SU-DHL-6 (cell line): ENCODE results near the gene TNS3.

Source experiments
- H2AFZ ChIP-seq: fragments of 200-600 bp; sonication (generic); 2 replicates; pipeline ENCODE4 v1.6.1; 2014; ENCODE audit warnings: low read depth, mild to moderate bottlenecking, moderate library complexity, mixed read lengths, antibody characterized with exemption, low read length; ENCODE audit not compliant: severe bottlenecking
- H3F3A ChIP-seq: fragments of 200-600 bp; shearing (Covaris generic); 2 replicates; pipeline ENCODE4 v1.6.0; 2016; ENCODE audit warnings: antibody characterized with exemption, mild to moderate bottlenecking; ENCODE audit not compliant: insufficient read depth
- H3K27ac ChIP-seq: fragments of 200-600 bp; sonication (generic); 2 replicates; pipeline ENCODE4 v1.5.1; 2016; ENCODE audit warnings: low read depth, mild to moderate bottlenecking, low read length, moderate library complexity, mixed read lengths
- H3K27me3 ChIP-seq: fragments of 200-600 bp; sonication (generic), shearing (Covaris generic); 2 replicates; pipeline ENCODE4 v1.6.0; 2014; ENCODE audit warnings: mild to moderate bottlenecking, low read length
- H3K36me3 ChIP-seq: fragments of 200-600 bp; sonication (generic); 2 replicates; pipeline ENCODE4 v1.6.1; 2014; ENCODE audit warnings: mild to moderate bottlenecking, low read length, mixed read lengths
- H3K4me2 ChIP-seq: fragments of 300-600, 200-600 bp; shearing (Covaris generic), sonication (generic); 2 replicates; pipeline ENCODE4 v1.6.0; 2014; ENCODE audit warnings: low read length, low read depth, mild to moderate bottlenecking; ENCODE audit not compliant: poor library complexity, severe bottlenecking
- H3K4me3 ChIP-seq: fragments of 200-600 bp; sonication (generic); 2 replicates; pipeline ENCODE4 v1.5.1; 2014; ENCODE audit warnings: antibody characterized with exemption, low read length, mild to moderate bottlenecking, mixed read lengths; ENCODE audit not compliant: insufficient read depth, poor library complexity, severe bottlenecking
- H3K79me2 ChIP-seq: fragments of 200-600 bp; sonication (generic); 2 replicates; pipeline ENCODE4 v1.6.1; 2014; ENCODE audit warnings: mild to moderate bottlenecking, low read length, moderate library complexity; ENCODE audit not compliant: insufficient read depth
- H3K9ac ChIP-seq: fragments of 200-600 bp; sonication (generic); 2 replicates; pipeline ENCODE4 v1.7.0; 2014; ENCODE audit warnings: mild to moderate bottlenecking, low read length
- H3K9me2 ChIP-seq: fragments of 200-600 bp; sonication (generic); replicated peaks from 2 replicates; pipeline ENCODE4 v1.6.1; 2014; ENCODE audit warnings: low read length; ENCODE audit not compliant: insufficient read depth
- H3K9me3 ChIP-seq: fragments of 200-600 bp; sonication (generic); 2 replicates; pipeline ENCODE4 v1.6.1; 2014; ENCODE audit warnings: low read length, mixed read lengths; ENCODE audit not compliant: insufficient read depth
- H4K20me1 ChIP-seq: fragments of 200-600 bp; sonication (generic); 2 replicates; pipeline ENCODE4 v1.6.1; 2014; ENCODE audit warnings: low read depth, mild to moderate bottlenecking, antibody characterized with exemption, low read length, moderate library complexity, mixed read lengths
- EZH2phosphoT487 ChIP-seq: fragments of 200-600 bp; sonication (generic), shearing (Covaris generic); conservative IDR thresholded peaks from 2 replicates; pipeline ENCODE4 v1.6.1; 2018; ENCODE audit warnings: mild to moderate bottlenecking, antibody characterized with exemption, low read length, moderate library complexity, mixed read lengths
- TF ChIP-seq, protein P1 (sequence below): fragments of 200-600 bp; sonication (generic); IDR thresholded peaks from one replicate; pipeline ENCODE4 v1.5.1; 2017; ENCODE audit warnings: antibody characterized with exemption, mild to moderate bottlenecking, low read length, moderate library complexity; ENCODE audit not compliant: insufficient read depth, poor library complexity, severe bottlenecking

TNS3 gene

DNA sequence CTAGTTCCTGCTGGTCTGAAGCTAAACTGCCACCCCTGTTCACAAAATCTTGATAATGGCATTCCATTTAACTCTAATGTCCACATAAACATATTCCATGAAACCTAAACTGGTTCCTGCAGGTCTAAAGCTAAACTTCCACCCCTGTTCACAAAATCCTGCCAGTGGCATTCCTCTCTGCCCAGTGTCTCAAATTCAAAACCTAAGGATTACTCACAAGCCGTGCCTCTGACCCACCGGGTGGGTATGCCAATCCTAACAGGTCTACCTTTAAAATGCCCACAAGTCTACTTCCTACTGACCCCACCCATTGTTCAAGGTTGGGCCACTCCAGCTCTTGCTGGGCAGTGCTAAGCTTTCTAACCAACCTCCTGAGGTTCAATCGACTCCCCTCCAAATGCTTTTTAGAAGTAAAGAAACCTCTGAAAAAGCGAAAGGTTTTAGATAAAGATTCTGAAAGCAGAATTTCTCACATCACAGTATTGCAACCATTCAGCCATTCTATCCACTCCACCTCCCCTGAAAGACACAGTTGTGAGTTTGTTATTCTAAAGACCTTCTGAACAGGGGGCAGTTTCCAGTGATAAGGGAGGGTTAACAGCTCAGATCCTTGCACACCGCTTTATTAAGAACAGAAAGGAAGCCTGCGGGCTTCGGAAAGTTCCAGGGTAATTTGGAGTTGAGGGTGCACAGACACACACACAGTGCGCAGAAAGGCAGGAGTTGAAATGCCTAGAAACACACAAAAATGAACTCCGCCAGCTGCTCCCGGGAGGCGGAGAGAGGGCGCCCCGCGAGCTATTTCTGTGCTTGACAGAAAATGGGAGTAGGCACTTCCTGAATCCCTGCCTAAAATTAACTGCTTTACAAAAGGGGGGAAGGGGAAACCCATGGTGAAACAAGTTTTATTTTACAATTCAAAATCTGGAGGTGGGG lies 87.7 kb downstream of the TNS3 start:
- no peaks in the 10 kb centered on the region for H3K9me3 ChIP-seq
- no peak overlapping the region for H3K4me3 ChIP-seq
- peaks cover 39% of the 10 kb centered on the region for H3K79me2 ChIP-seq
- H3K27me3 ChIP-seq: no peaks in the 10 kb centered on the region
- H3K36me3 ChIP-seq: no peaks in the 10 kb centered on the region
- no peak overlapping the region for H3K27ac ChIP-seq
- H4K20me1 ChIP-seq: no peaks in the 10 kb centered on the region
- H2AFZ ChIP-seq: no peak overlapping the region
- no peak overlapping the region for H3K9ac ChIP-seq
- no peak for TF ChIP-seq EZH2phosphoT487
- TF ChIP-seq, protein P1, sequence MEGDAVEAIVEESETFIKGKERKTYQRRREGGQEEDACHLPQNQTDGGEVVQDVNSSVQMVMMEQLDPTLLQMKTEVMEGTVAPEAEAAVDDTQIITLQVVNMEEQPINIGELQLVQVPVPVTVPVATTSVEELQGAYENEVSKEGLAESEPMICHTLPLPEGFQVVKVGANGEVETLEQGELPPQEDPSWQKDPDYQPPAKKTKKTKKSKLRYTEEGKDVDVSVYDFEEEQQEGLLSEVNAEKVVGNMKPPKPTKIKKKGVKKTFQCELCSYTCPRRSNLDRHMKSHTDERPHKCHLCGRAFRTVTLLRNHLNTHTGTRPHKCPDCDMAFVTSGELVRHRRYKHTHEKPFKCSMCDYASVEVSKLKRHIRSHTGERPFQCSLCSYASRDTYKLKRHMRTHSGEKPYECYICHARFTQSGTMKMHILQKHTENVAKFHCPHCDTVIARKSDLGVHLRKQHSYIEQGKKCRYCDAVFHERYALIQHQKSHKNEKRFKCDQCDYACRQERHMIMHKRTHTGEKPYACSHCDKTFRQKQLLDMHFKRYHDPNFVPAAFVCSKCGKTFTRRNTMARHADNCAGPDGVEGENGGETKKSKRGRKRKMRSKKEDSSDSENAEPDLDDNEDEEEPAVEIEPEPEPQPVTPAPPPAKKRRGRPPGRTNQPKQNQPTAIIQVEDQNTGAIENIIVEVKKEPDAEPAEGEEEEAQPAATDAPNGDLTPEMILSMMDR: no peak
- H3K4me2 ChIP-seq: no peak overlapping the region
- H3K9me2 ChIP-seq: no peaks in the 10 kb centered on the region
- no peaks in the 10 kb centered on the region for H3F3A ChIP-seq

DNA sequence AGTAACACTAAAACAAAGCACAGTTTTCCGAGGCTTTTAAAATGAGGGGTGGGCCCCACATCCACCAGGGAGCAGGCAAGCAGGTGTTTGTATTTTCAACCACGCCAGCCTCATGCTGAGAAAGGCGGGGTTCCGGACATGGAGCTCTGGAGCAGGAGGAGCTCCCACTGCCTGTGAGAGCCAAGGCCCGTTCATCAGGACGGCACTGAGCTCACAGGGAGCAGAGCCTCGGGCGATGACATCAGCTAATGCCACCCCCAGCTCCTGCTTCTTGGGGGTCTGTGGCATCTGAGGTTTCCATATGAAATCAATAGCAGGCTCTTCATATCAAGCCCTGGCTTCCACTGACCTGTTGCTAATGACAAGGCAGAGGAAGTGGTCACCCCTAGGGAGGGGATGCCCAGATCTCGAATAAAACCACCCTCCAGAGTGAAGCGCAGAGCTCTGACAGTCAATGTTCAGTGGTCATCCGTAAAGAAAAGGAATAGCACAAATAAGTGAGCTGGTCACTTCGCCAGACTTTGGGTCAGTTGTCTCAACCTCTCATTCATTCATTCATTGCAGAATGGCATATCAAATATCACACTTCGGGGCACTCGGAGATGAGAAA lies 89.1 kb downstream of the TNS3 start:
- Histone ChIP-seq H4K20me1 (no peaks in the 10 kb centered on the region), H3K9me2 (no peaks in the 10 kb centered on the region), H2AFZ (no peak overlapping the region), H3K27ac (no peak overlapping the region), H3K27me3 (no peaks in the 10 kb centered on the region), H3K79me2 (peaks cover 48% of the 10 kb centered on the region), H3K9ac (no peak overlapping the region), H3K9me3 (no peaks in the 10 kb centered on the region), H3F3A (no peaks in the 10 kb centered on the region), H3K4me2 (no peak overlapping the region), H3K36me3 (no peaks in the 10 kb centered on the region), H3K4me3 (no peak overlapping the region)
- TF ChIP-seq EZH2phosphoT487: no peak
- TF ChIP-seq, protein P1: no peak

DNA sequence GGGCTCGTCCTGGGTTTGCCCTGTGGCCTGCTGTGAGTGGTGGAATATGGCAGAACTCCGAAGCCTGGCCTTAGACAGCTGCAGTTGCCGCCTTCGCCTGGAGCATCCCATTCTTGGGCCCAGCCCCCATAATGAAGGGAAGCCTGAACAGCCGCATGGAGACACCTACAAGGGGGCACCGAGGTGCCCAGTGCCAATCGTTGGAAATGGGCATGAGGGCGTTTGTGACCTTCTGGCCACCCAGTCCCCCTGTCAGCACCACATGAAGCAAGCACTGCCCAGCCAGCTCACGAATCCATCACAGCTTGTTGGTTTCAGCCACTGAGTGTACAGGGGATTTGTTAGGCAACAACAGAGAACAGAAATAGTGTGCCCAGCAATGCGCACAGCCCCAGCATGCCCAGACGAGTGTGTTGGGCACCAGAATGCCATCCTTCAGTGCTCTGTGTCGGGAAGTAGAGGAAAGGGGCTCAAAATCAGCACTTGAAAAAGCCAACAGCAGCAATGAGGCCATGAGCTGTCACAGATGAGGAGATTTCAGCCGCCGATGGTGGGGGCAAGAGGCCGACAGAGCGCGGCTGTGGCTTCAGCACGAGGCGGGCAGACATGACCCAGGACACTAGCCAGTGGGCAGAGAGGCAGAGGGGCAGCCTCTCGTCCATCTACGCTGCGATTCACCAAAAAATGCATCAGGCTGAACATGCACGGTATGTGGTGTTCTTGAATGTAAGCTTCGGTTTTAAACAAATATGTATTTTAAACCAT lies 91.2 kb downstream of the TNS3 start:
- Histone ChIP-seq H4K20me1 (no peaks in the 10 kb centered on the region), H3K27ac (no peak overlapping the region), H3K9me3 (no peaks in the 10 kb centered on the region), H3K4me2 (no peak overlapping the region), H3K36me3 (no peaks in the 10 kb centered on the region), H3K9me2 (no peaks in the 10 kb centered on the region), H2AFZ (no peak overlapping the region), H3K4me3 (no peak overlapping the region), H3F3A (no peaks in the 10 kb centered on the region), H3K9ac (no peak overlapping the region), H3K79me2 (peaks cover 32% of the 10 kb centered on the region), H3K27me3 (no peaks in the 10 kb centered on the region)
- TF ChIP-seq, protein P1: no peak
- no peak for TF ChIP-seq EZH2phosphoT487
